GM19324 (cell line): Measurements from ENCODE around the gene PC.

Experiments used
- ATAC-seq: cut with Tn5 transposase; IDR thresholded peaks from one replicate; pipeline ENCODE4 v1.9.1; 2021; ENCODE audit warnings: mild to moderate bottlenecking, moderate library complexity; ENCODE audit not compliant: unreplicated experiment, low FRiP score

The PC gene

GRCh38 chr11:66869567-66869870 is 88.7 kb downstream of the PC start:
- ATAC-seq, result no peak

GRCh38 chr11:66868726-66869566 is 89.2 kb downstream of the PC start:
- ATAC-seq, result no peak

- no peak for ATAC-seq
Measured at GRCh38 chr11:66868082-66868725, 90.0 kb downstream of the PC start.

GRCh38 chr11:66867425-66868040 is 90.7 kb downstream of the PC start:
- no peak for ATAC-seq

GRCh38 chr11:66866511-66866986 is 91.6 kb downstream of the PC start:
- no peak for ATAC-seq

GRCh38 chr11:66866007-66866406 is 92.2 kb downstream of the PC start:
- no peak for ATAC-seq

GRCh38 chr11:66864924-66865697 is 93.1 kb downstream of the PC start:
- no peak for ATAC-seq

- ATAC-seq, result no peak
Measured at GRCh38 chr11:66864172-66864901, 93.8 kb downstream of the PC start.

- ATAC-seq, result no peak
Measured at GRCh38 chr11:66863428-66864125, 94.6 kb downstream of the PC start.

GRCh38 chr11:66862559-66863037 is 95.6 kb downstream of the PC start:
- no peak for ATAC-seq

- no peak for ATAC-seq
Measured at GRCh38 chr11:66861774-66862558, 96.2 kb downstream of the PC start.

GRCh38 chr11:66861038-66861773 is 97.0 kb downstream of the PC start:
- no peak for ATAC-seq

- ATAC-seq, result no peak
Measured at GRCh38 chr11:66860449-66860831, 97.7 kb downstream of the PC start.

- no peak for ATAC-seq
Measured at GRCh38 chr11:66859686-66860448, 98.3 kb downstream of the PC start.

GRCh38 chr11:66858939-66859685 is 99.1 kb downstream of the PC start:
- ATAC-seq, result no peak

GRCh38 chr11:66858186-66858938 is 99.8 kb downstream of the PC start:
- no peak for ATAC-seq
